ENCODE data around the gene STK10.
A peak's percentile ranks its signal among the peaks of the same experiment; 100 is the strongest.
"Not testable (repeated sequence)": the region's sequence is repeated elsewhere in the genome, so short reads cannot be mapped to it uniquely, and the experiment has no call there.

Gene STK10

GRCh38 chr5:172188033-172188892 is at the start of gene STK10:
STK10 (minus strand) TSS chr5:172188224; CDS start chr5:172188042, 182 bp downstream.
- peak; percentile 78 to 81 for DNase-seq (ENCODE audit: low read depth in 1 of 2, low spot score in 1 of 2)

GRCh38 chr5:172235827-172236736 is 48.1 kb upstream of the STK10 start:
- DNase-seq (ENCODE audit: low read depth in 1 of 2, low spot score in 1 of 2) = no peak

- no peak for DNase-seq (ENCODE audit: low read depth in 1 of 2, low spot score in 1 of 2)
These were observed 47.2 kb upstream of the STK10 start for GRCh38 chr5:172235132-172235780.

DNA sequence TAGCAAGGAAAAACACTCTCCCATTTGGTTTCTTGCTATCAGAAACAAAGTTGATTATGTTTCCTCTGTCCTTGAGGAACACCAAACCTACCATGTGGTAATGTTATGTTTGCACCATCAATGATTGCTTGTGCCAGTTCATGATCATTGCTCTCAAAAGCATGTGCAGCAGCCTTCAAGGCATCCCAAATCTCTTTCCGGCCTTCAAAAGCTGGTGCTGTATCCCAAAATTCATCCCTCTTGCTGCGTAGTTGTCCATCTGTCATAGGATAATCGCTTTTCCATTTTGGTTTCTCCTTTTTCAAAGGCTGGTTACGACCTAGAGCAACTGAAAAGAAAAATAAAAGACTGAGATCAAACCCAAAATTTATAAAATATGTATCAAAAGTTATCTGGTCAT is 46.0 kb upstream of the STK10 start:
- no peak for DNase-seq (ENCODE audit: low read depth in 1 of 2, low spot score in 1 of 2)

DNA sequence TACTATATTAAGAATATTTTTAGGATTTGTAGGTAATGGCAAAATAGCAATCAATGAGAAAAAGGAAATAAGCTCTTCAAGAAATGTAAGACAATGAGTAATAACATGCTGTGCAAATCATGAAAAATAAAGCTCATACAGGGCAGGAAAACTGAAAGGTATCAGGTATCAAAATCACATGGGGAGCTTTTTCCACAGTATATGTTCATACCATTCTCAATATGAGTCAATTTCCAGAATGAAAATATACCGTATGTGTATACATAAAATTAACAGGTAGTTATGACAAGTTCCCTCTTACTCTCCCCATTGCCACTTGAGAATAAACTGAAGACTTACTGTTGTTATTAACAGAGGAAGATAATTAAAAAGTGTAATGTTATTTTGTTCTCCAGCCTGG is 41.9 kb upstream of the STK10 start:
- no peak for DNase-seq (ENCODE audit: low read depth in 1 of 2, low spot score in 1 of 2)

- DNase-seq (ENCODE audit: low read depth in 1 of 2, low spot score in 1 of 2) = no peak
These were observed 37.0 kb upstream of the STK10 start for GRCh38 chr5:172224996-172225395.

GRCh38 chr5:172223901-172224873 is 36.2 kb upstream of the STK10 start:
- DNase-seq (ENCODE audit: low read depth in 1 of 2, low spot score in 1 of 2) = peak in 1 of 2 donors; percentile 22

GRCh38 chr5:172219296-172219695 is 31.3 kb upstream of the STK10 start:
- DNase-seq (ENCODE audit: low read depth in 1 of 2, low spot score in 1 of 2) = no peak

GRCh38 chr5:172216345-172216744 is 28.3 kb upstream of the STK10 start:
- no peak for DNase-seq (ENCODE audit: low read depth in 1 of 2, low spot score in 1 of 2)

DNA sequence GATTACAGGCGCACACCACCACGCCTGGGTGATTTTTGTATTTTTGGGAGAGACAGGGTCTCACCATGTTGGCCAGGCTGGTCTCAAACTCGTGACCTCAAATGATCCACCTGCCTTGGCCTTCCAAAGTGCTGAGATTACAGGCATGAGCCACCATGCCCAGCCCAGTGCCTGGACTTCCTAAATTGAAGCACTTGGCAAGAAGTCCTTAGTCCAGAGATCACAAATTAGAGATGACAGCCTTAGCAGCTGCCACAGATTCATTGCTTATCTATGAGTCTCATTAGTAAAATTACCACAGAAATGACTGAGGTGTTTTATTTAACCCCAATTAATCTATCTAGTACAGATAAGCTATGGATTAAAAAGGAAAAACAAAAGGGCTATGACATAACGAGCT is 25.1 kb upstream of the STK10 start:
- no peak for DNase-seq (ENCODE audit: low read depth in 1 of 2, low spot score in 1 of 2)

DNA sequence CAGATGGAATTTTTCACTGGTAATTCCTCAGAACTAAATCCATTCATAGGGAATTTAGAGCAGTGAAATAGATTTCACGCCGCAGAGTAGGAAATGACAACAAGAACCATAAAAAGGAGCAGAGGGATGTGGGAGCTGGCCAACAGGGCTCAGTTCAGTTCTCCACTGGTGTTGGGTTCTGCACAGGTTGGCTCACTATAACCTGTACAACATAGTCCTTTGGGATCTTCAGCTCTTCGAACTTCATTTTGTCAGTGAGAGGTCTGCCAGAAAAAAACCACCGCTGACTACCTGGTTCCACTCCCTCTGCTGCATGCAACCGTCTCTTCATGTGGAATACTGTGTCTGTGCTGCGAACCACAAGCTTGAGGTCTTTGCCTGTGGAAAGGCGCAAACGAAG is 23.7 kb upstream of the STK10 start:
- no peak for DNase-seq (ENCODE audit: low read depth in 1 of 2, low spot score in 1 of 2)

DNA sequence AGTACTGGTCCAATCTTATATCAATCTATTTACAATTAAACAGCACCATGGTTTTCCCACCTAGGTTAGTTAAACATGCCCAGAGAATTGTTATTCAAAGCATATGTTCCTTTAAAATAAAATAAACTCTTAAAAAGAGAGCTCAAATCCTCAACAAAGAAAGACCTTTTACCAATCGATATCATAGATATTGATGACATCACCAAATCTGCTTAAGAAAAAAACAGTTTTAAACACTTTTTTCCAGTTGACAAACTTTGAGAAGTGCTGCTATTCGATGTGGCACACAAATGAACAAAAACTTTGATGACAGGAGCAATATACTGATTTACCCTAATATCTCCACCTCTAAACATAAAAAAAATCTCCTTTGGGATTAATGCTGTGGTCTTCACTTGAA is 21.7 kb upstream of the STK10 start:
- DNase-seq (ENCODE audit: low read depth in 1 of 2, low spot score in 1 of 2) = no peak

DNA sequence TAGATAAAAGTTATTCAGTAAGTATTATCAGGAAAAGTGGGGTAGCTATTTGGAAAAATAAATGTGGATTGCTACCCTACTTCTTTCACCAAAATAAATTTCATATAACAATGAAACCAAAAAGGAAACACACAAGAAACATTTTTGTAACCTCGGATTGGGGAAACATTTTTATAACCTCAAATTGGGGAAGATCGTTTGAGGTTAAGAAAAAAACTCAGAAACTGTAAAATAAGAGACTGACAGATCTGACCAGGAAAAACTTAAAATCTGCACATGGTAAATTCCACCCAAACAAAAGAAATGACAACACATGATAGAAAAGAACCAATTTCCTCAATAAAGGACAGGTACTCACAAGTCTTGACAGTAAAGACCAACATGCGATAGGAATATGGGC is 19.5 kb upstream of the STK10 start:
- DNase-seq (ENCODE audit: low read depth in 1 of 2, low spot score in 1 of 2) = no peak

GRCh38 chr5:172205984-172206383 is 18.0 kb upstream of the STK10 start:
- DNase-seq (ENCODE audit: low read depth in 1 of 2, low spot score in 1 of 2) = not testable (repeated sequence)

GRCh38 chr5:172200476-172200875 is 12.5 kb upstream of the STK10 start:
- no peak for DNase-seq (ENCODE audit: low read depth in 1 of 2, low spot score in 1 of 2)

DNA sequence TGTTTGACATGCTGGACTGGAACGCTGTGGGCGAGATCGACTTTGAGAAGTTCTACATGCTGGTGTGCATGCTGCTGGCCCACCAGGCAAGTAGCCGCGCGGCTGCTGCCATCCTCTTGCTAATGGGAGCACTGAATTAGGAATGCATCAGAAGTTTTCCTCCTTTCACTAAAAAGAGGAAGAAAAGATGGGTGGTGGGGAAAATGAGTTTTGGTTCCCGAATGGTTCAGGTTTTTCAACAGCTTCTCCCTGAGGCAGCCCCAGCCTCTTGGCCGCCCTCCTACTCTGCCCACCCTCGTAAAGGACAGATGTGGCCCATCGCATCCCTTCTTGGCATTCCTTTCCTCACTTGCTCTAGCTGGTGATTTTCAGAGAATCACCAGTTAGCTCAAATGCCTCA is 11.4 kb upstream of the STK10 start:
- no peak for DNase-seq (ENCODE audit: low read depth in 1 of 2, low spot score in 1 of 2)

- not testable (repeated sequence) for DNase-seq (ENCODE audit: low read depth in 1 of 2, low spot score in 1 of 2)
These were observed 9.8 kb upstream of the STK10 start for GRCh38 chr5:172197775-172198174.

DNA sequence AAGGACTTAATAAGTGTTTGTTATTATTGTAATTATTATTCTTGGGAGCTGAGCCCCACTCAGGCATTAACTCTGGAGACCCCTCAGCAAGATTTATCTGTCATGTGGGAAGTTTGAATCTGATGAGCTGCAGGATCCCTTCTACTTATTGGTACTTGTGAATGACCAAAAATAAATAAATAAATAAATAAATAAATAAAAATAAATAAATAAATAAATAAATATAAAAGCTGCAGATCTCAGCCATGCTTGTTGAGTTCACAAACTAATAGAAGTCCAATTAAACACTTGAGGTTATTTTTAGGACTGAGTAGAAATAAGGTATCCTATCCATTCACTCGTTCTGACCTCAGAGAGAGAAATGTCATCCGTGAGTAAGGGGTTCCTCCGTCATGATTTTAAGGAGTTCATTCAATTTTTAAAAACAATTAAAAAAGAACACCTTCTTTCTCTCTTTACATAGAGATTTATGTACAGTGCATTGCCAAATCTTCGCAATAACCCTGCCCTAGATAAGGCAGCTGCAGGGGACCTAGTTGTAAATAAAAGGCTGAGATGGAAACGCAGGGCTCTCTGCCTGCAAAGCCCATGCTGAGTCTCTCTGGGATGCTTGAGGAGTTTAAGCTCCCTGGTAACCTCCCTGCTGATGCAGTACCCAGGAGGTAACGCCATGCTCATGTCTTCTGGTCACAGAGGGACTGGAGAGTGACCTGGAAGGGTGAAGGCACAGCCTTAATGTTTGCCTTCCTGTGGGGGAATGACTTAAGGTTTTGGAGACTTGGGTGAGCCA is 7.2 kb upstream of the STK10 start:
- DNase-seq (ENCODE audit: low read depth in 1 of 2, low spot score in 1 of 2) = no peak

DNA sequence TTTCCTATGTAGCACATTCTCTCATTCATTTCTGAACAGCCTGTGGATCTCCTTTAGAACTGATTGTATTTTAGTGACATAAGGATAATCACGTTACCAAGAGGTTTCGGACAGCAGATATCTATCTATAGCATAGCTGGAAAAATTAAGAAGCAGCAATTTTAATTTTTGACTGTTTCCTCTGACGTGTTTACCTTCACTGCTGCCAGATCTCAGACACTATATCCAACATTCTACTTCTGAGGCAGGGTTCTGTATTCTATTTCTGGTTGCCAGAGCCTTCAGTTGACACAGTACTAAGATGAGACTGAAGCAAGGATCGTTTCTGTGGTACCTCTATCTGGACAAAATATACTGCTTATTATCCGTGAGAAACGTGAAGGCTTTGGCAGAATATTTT is 5.8 kb upstream of the STK10 start, which contains the start of gene EFCAB9:
Gene EFCAB9, plus strand, starts transcription at position 301 of the 400 bp plus-strand sequence. Its CDS starts 1 bp downstream, at position 302.
- DNase-seq (ENCODE audit: low read depth in 1 of 2, low spot score in 1 of 2) = no peak
